Spleen (tissue), 11 donors: ENCODE results near the gene CCDC63. TPM values are rescaled to one million over a fixed set of nuclear protein-coding genes. Genes with fewer than 3 reads are reported as not detected.

Experiments used
- DNase-seq: peaks from one replicate; pipeline ENCODE4 v3.0.0-alpha.2; 2020
- H3K27ac ChIP-seq, 8 donors: fragments of 200-600 bp; sonication (generic) in 7 of 8; 1 replicate in 4 of 8; 2 replicates in 4 of 8; pipeline versions ENCODE4 v1.5.0 to v1.8.0; 2016 to 2021; ENCODE audit warnings: inconsistent platforms in 4 of 8, mild to moderate bottlenecking in 4 of 8, moderate library complexity in 1 of 8
- H3K27me3 ChIP-seq, 7 donors: fragments of 200-600 bp; sonication (generic) in 6 of 7; replicated peaks in 1 of 7; 1 replicate in 4 of 7; 2 replicates in 3 of 7; pipeline versions ENCODE4 v1.5.0 to v1.8.0; 2016 to 2021; ENCODE audit warnings: inconsistent platforms in 3 of 7, mild to moderate bottlenecking in 1 of 7
- H3K36me3 ChIP-seq, 6 donors: fragments of 200-600 bp; sonication (generic) in 5 of 6; 1 replicate in 4 of 6; 2 replicates in 2 of 6; pipeline versions ENCODE4 v1.5.0 to v1.8.0; 2016 to 2021; ENCODE audit warnings: inconsistent platforms in 2 of 6
- H3K4me1 ChIP-seq, 6 donors: fragments of 200-600 bp; sonication (generic) in 5 of 6; 1 replicate in 3 of 6; 2 replicates in 3 of 6; pipeline versions ENCODE4 v1.5.0 to v1.8.0; 2016 to 2021; ENCODE audit warnings: inconsistent platforms in 3 of 6
- H3K4me3 ChIP-seq, 8 donors: fragments of 200-600 bp; sonication (generic) in 7 of 8; 1 replicate in 4 of 8; 2 replicates in 4 of 8; pipeline versions ENCODE4 v1.5.0 to v1.8.0; 2016 to 2021; ENCODE audit warnings: inconsistent platforms in 4 of 8, mild to moderate bottlenecking in 4 of 8, moderate library complexity in 2 of 8
- H3K9me3 ChIP-seq, 8 donors: fragments of 200-600 bp; sonication (generic) in 7 of 8; 1 replicate in 4 of 8; 2 replicates in 4 of 8; pipeline versions ENCODE4 v1.5.0 to v1.8.0; 2016 to 2021; ENCODE audit warnings: inconsistent platforms in 4 of 8
- CTCF ChIP-seq, 11 experiments: fragments of 200-600 bp in 7 of 11; fragments of 450-650 bp in 4 of 11; sonication (generic) in 4 of 11; IDR thresholded peaks in 8 of 11; conservative IDR thresholded peaks in 3 of 11; 1 replicate in 7 of 11; 2 replicates in 4 of 11; pipeline versions ENCODE4 v1.4.0 to v1.8.0; 2016 to 2021; ENCODE audit warnings: antibody characterized with exemption in 11 of 11, inconsistent platforms in 4 of 11, mild to moderate bottlenecking in 1 of 11
- POLR2A ChIP-seq, 3 donors: fragments of 450-650 bp; IDR thresholded peaks; one replicate each; pipeline ENCODE4 v1.5.1; 2017; ENCODE audit warnings: antibody characterized with exemption in 3 of 3, mild to moderate bottlenecking in 1 of 3
- POLR2AphosphoS5 ChIP-seq, 3 donors: sonication (generic); formaldehyde crosslinking; IDR thresholded peaks; one replicate each; pipeline ENCODE4 v1.5.1; 2017; ENCODE audit warnings: antibody characterized with exemption in 3 of 3
- WGBS, 5 donors: extraction: QIAGEN DNeasy Blood & Tissue Kit in 3 of 5; methylation state at CpG; one replicate each; pipeline versions ENCODE4 v1.1.5 to v1.1.7; 2013 to 2018; 5-methylcytosine and 5-hydroxymethylcytosine counted together
- intact Hi-C: fragments of 100-400 bp; cut with DNase I; formaldehyde crosslinking; loops from one replicate; pipeline ENCODE4 v1.15.0; 2023; ENCODE audit warnings: low total_unique reads
- polyA plus RNA-seq, 3 donors: library from polyadenylated mRNA; stranded (reverse); fragments of 200-250 nt; gene quantifications; one replicate each; pipeline ENCODE4 v1.2.1, GENCODE V29; 2013
- total RNA-seq, 7 donors: library from RNA; depleted of rRNA in 3 of 7; stranded (reverse); fragments of >200 nt in 3 of 7; fragmentation: NEBNext Ultra II Directional in 4 of 7; extraction: Animal tissue kit (Norgen Biotek cat#: 25700) in 4 of 7; gene quantifications; one replicate each; pipeline versions ENCODE4 v1.1.0 to v1.2.1, GENCODE V29; 2016 to 2021
- donor health status: healthy with polysubstance abuse.
- donor health status: DM: no; HTN: no; CAD: no; lungs with moderate emphysema.
- donor health status: DM: no; HTN: no; CAD: no.
- donor health status: Bipolar disorder and iron deficiency.
- donor health status: healthy.
- donor health status: DM: no; HTN: no; CAD: no.
- donor health status: DM: yes; HTN: yes; CAD: no.

CCDC63 gene
- total and polyA plus RNA-seq, 10 donors = not detected

- Histone ChIP-seq H3K4me3 (no peak overlapping the region), H3K27ac (no peak overlapping the region), H3K27me3 (peaks cover 0 to 13% (median 0%) of the 10 kb centered on the region in 7 donors), H3K9me3 (no peaks in the 10 kb centered on the region), H3K4me1 (no peaks in the 10 kb centered on the region), H3K36me3 (no peaks in the 10 kb centered on the region)
- WGBS, 5 donors = 72 to 91% (median 83%) methylated on average over 2 of the region's 2 CpGs
- intact Hi-C loops = loop anchor here (10.0 kb wide), 1 partner anchor 786 kb away; no protein-coding TSS in a partner anchor
- DNase-seq = no peak
- TF ChIP-seq POLR2AphosphoS5 (IDR thresholded peaks at IDR 0.05) (no peak), POLR2A (IDR thresholded peaks at IDR 0.05) (no peak), CTCF (IDR thresholded peaks at IDR 0.05 in 8 of 11, conservative IDR thresholded peaks at IDR 0.05 in 3 of 11) (no peak)
These were observed 33.9 kb downstream of the CCDC63 start for GRCh38 chr12:110880651-110881050.

- WGBS, 5 donors = 88 to 93% (median 91%) methylated on average over 4 of the region's 4 CpGs
- intact Hi-C loops = loop anchor here (10.0 kb wide), 1 partner anchor 788 kb away; no protein-coding TSS in a partner anchor
These were observed 36.5 kb downstream of the CCDC63 start for GRCh38 chr12:110883251-110883650.

GRCh38 chr12:110885152-110885840, 38.5 kb downstream of the CCDC63 start:
- DNase-seq = no peak
- TF ChIP-seq POLR2A (IDR thresholded peaks at IDR 0.05) = no peak
- no peak for TF ChIP-seq POLR2AphosphoS5 (IDR thresholded peaks at IDR 0.05)
- no peak for TF ChIP-seq CTCF (IDR thresholded peaks at IDR 0.05 in 8 of 11, conservative IDR thresholded peaks at IDR 0.05 in 3 of 11)
- Histone ChIP-seq H3K9me3 (no peaks in the 10 kb centered on the region), H3K36me3 (no peaks in the 10 kb centered on the region), H3K27ac (no peak overlapping the region), H3K4me3 (no peak overlapping the region), H3K27me3 (no peaks in the 10 kb centered on the region), H3K4me1 (peaks cover 0 to 18% (median 9%) of the 10 kb centered on the region in 6 donors)
- intact Hi-C loops = loop anchor here (10.0 kb wide), 1 partner anchor 790 kb away; no protein-coding TSS in a partner anchor
- 77 to 88% (median 78%) methylated on average over 6 of the region's 6 CpGs for WGBS, 5 donors

More at GRCh38 chr12:110883251-110883650, 36.5 kb downstream of the CCDC63 start:
- Histone ChIP-seq H3K27me3 (peaks cover 0 to 4% (median 0%) of the 10 kb centered on the region in 7 donors), H3K4me1 (peaks cover 0 to 17% (median 8%) of the 10 kb centered on the region in 6 donors), H3K36me3 (no peaks in the 10 kb centered on the region), H3K4me3 (no peak overlapping the region), H3K9me3 (no peaks in the 10 kb centered on the region), H3K27ac (no peak overlapping the region)
- TF ChIP-seq POLR2AphosphoS5 (IDR thresholded peaks at IDR 0.05) = no peak
- TF ChIP-seq POLR2A (IDR thresholded peaks at IDR 0.05) = no peak
- TF ChIP-seq CTCF (IDR thresholded peaks at IDR 0.05 in 8 of 11, conservative IDR thresholded peaks at IDR 0.05 in 3 of 11) = no peak
- no peak for DNase-seq

- 32 to 36% (median 33%) methylated on average over 5 of the region's 5 CpGs for WGBS, 5 donors
These were observed 41.6 kb downstream of the CCDC63 start for GRCh38 chr12:110888256-110888991.

More at GRCh38 chr12:110888256-110888991, 41.6 kb downstream of the CCDC63 start:
- peak overlapping the region in 6 of 8 donors; percentile 38 to 67 (median 46) for H3K4me3 ChIP-seq
- H3K9me3 ChIP-seq = no peaks in the 10 kb centered on the region
- peaks cover 0 to 18% (median 9%) of the 10 kb centered on the region in 6 donors for H3K4me1 ChIP-seq
- peak overlapping the region in 1 of 8 donors; percentile 47 for H3K27ac ChIP-seq
- intact Hi-C loops = loop anchor here (10.0 kb wide), 1 partner anchor 794 kb away; no protein-coding TSS in a partner anchor
- H3K27me3 ChIP-seq = no peaks in the 10 kb centered on the region
- no peak for DNase-seq
- TF ChIP-seq CTCF (IDR thresholded peaks at IDR 0.05 in 8 of 11, conservative IDR thresholded peaks at IDR 0.05 in 3 of 11) (peak in 5 of 11 experiments; percentile 12 to 70 (median 62)), POLR2AphosphoS5 (IDR thresholded peaks at IDR 0.05) (no peak)
- H3K36me3 ChIP-seq = no peaks in the 10 kb centered on the region
